Skeletal muscle satellite cell (primary cell): Measurements from ENCODE around the gene PLXDC1.
"Not testable (repeated sequence)": the region's sequence is repeated elsewhere in the genome, so short reads cannot be mapped to it uniquely, and the experiment has no call there.

ENCODE experiments used
- H3K27me3 ChIP-seq: 2 replicates; pipeline ENCODE4 v1.7.0; 2013; ENCODE audit warnings: low read length; ENCODE audit not compliant: control insufficient read depth, insufficient read depth
- H3K36me3 ChIP-seq: 2 replicates; pipeline ENCODE4 v1.7.0; 2013; ENCODE audit warnings: mild to moderate bottlenecking, control low read depth, low read length; ENCODE audit not compliant: insufficient read depth
- H3K4me1 ChIP-seq: 2 replicates; pipeline ENCODE4 v1.7.0; 2013; ENCODE audit warnings: low read length; ENCODE audit not compliant: control insufficient read depth, insufficient read depth
- H3K4me2 ChIP-seq: 2 replicates; pipeline ENCODE4 v1.7.0; 2013; ENCODE audit warnings: mild to moderate bottlenecking, low read length
- H3K4me3 ChIP-seq: 2 replicates; pipeline ENCODE4 v1.7.0; 2013; ENCODE audit warnings: low read length
- H3K9ac ChIP-seq: 2 replicates; pipeline ENCODE4 v1.7.0; 2013; ENCODE audit warnings: mild to moderate bottlenecking, low read depth, low read length, moderate library complexity
- H3K9me3 ChIP-seq: replicated peaks from 2 replicates; pipeline ENCODE4 v1.7.0; 2013; ENCODE audit warnings: mild to moderate bottlenecking, control low read depth, low read length

The PLXDC1 gene

DNA sequence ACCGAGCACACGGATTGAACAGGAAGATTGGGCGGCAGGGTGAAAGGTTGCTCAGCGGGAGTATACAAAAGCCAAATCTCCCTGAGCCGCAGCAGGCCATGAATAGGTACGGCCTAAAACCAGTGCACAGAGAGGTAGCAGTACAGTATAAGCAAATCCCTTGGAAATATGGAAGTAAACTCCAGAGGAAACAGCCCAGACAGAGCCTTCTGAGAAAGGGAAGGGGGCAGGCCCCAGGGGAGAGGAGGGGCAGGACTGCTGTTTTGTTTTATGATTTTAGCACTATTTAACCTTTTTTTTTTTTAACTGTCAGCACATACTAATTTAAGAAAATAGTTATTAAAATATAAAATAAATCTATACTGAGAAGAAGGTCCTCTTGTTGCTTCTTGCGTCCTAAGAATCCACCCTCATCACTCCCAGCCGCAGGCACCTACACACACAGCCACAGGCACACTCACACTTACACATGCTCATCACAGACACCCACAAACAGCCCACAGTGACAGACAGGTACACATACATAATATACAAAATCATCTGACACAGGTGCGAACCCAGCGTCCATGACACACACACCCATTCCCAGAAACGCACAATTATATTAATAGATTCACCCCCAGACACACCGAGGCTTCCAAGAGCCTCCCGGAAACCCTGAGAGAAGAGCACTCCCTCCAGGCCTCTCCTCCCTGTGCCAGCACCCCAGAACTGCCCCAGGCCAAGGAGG lies 12.8 kb downstream of the PLXDC1 start:
- H3K4me1 ChIP-seq, result peaks cover 13% of the 10 kb centered on the region
- no peak overlapping the region for H3K4me3 ChIP-seq
- no peaks in the 10 kb centered on the region for H3K36me3 ChIP-seq
- H3K9me3 ChIP-seq, result no peaks in the 10 kb centered on the region
- H3K4me2 ChIP-seq, result peak overlapping the region; percentile 67
- peak overlapping the region; percentile 38 for H3K9ac ChIP-seq
- no peaks in the 10 kb centered on the region for H3K27me3 ChIP-seq

DNA sequence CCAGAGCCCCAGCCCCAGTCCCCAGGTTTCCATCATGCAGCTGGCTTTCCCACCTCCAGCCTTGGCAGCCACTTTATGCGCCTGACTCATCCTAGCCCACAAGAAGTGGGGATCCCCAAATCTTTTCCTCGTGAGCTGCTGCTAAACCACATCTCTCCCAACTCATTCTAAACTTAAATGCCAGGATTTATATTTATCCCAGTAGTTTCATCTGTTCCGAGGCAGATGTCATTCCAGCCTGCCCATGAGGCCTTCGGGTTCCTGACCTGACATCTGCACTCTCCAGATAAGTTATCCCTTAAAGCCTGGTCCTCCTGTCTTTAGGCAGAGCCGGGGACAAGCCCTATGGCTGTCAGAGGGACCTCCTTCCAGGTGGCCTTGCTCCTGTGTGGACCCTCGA lies 16.6 kb downstream of the PLXDC1 start:
- no peaks in the 10 kb centered on the region for H3K36me3 ChIP-seq
- H3K4me2 ChIP-seq, result no peak overlapping the region
- no peak overlapping the region for H3K4me3 ChIP-seq
- H3K27me3 ChIP-seq, result no peaks in the 10 kb centered on the region
- no peak overlapping the region for H3K9ac ChIP-seq
- H3K4me1 ChIP-seq, result peaks cover 24% of the 10 kb centered on the region
- H3K9me3 ChIP-seq, result no peaks in the 10 kb centered on the region

DNA sequence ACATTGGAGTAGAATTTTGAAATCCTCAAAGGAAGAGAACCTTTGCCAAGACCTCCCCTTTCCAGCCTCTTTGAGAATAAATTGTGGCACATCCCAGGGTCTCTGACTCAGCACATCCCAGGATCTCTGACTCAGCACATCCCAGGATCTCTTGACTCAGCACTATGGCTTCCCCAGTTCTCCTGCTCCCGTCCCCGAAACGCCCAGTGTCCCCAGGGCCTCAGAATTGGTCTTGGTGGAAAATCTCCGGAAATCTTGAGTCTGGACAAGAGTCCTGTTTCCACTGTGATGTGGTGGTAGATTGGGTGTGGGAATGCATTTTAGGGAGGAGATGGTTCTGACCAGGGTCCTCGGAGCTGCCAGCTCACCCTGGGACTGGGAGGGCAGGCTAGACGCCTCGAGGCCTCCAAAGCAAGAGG lies 19.2 kb downstream of the PLXDC1 start:
- peak overlapping the region; percentile 39 for H3K4me3 ChIP-seq
- H3K4me1 ChIP-seq, result peaks cover 11% of the 10 kb centered on the region
- no peaks in the 10 kb centered on the region for H3K9me3 ChIP-seq
- no peaks in the 10 kb centered on the region for H3K27me3 ChIP-seq
- peak overlapping the region; percentile 15 for H3K4me2 ChIP-seq
- H3K36me3 ChIP-seq, result no peaks in the 10 kb centered on the region
- no peak overlapping the region for H3K9ac ChIP-seq

DNA sequence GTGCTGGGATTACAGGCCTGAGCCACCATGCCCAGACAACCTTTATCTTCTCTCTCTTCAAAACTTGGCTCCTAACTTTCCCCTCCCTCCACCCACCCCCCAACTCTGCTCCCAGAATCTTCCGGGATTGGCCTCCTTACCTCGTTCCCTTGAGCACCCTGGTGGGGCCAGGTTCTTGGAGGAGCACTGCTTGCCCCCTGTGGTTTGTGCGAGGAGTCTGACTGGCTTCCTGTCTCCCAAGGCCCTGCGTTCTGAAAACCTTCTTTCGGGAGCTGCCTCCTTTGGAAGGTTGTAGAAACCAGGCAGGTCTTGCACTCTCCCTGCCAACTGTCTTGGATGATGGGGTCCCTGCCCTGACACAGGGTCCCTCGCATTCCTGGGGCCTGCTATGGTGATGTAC lies 19.8 kb downstream of the PLXDC1 start:
- no peak overlapping the region for H3K9ac ChIP-seq
- peaks cover 11% of the 10 kb centered on the region for H3K4me1 ChIP-seq
- H3K4me2 ChIP-seq, result no peak overlapping the region
- H3K4me3 ChIP-seq, result no peak overlapping the region
- H3K27me3 ChIP-seq, result no peaks in the 10 kb centered on the region
- no peaks in the 10 kb centered on the region for H3K9me3 ChIP-seq
- H3K36me3 ChIP-seq, result no peaks in the 10 kb centered on the region

DNA sequence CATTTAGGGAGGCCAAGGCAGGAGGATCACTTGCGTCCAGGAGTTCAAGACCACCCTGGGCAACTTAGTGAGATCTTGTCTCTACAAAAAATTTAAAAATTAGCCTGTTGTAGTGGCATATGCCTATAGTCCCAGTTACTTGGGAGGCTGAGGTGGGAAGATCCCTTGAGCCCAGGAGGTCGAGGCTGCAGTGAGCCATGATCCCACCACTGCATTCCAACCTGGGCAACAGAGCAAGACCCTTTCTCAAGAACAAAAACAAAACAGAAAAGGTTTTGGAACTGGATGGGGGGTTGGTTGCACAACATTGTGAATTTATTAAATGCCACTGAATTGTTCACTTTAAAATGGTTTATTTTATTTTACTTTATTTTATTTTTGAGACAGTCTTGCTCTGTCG lies 21.2 kb downstream of the PLXDC1 start:
- Histone ChIP-seq H3K4me1 (peaks cover 11% of the 10 kb centered on the region), H3K4me3 (no peak overlapping the region), H3K9ac (no peak overlapping the region), H3K36me3 (no peaks in the 10 kb centered on the region), H3K4me2 (no peak overlapping the region), H3K9me3 (no peaks in the 10 kb centered on the region), H3K27me3 (no peaks in the 10 kb centered on the region)

DNA sequence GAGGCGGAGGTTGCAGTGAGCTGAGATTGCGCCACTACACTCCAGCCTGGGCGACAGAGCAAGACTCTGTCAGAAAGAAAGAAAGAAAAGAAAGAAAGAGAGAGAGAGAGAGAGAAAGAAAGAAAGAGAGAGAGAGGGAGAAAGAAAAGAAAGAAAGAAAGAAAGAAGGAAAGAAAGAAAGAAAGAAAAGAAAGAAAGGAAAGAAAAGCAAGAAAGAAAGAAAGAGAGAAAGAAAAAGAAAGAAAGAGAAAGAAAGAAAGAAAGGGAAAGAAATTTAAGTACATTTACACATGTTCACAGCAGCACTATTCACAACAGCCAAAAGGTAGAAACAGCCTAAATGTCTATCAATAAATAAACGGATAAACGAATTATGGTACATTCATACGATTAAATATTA lies 21.9 kb downstream of the PLXDC1 start:
- H3K4me2 ChIP-seq, H3K9ac ChIP-seq, H3K27me3 ChIP-seq, H3K4me3 ChIP-seq, H3K9me3 ChIP-seq, H3K36me3 ChIP-seq: not testable (repeated sequence)
- peaks cover 11% of the 10 kb centered on the region for H3K4me1 ChIP-seq

DNA sequence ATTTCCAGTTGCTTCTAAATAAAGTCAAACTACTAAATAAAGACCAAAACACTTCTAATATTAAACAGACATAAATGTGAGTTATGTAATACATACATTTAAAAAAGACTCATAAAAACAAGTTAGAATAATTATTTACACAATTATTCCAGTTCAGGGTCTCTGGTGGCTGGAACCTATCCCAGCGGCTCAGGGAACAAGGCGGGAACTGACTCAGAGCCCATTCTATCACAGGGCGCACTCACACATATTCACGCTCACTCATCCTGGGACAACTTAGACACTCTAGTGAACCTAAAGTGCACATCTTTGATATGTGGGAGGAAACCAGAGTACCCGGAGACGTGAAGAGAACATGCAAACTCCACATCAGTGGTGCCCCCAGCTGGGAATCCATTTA lies 25.0 kb downstream of the PLXDC1 start:
- no peaks in the 10 kb centered on the region for H3K27me3 ChIP-seq
- H3K36me3 ChIP-seq, result no peaks in the 10 kb centered on the region
- H3K4me3 ChIP-seq, result no peak overlapping the region
- no peak overlapping the region for H3K4me2 ChIP-seq
- no peaks in the 10 kb centered on the region for H3K4me1 ChIP-seq
- H3K9ac ChIP-seq, result no peak overlapping the region
- H3K9me3 ChIP-seq, result no peaks in the 10 kb centered on the region

DNA sequence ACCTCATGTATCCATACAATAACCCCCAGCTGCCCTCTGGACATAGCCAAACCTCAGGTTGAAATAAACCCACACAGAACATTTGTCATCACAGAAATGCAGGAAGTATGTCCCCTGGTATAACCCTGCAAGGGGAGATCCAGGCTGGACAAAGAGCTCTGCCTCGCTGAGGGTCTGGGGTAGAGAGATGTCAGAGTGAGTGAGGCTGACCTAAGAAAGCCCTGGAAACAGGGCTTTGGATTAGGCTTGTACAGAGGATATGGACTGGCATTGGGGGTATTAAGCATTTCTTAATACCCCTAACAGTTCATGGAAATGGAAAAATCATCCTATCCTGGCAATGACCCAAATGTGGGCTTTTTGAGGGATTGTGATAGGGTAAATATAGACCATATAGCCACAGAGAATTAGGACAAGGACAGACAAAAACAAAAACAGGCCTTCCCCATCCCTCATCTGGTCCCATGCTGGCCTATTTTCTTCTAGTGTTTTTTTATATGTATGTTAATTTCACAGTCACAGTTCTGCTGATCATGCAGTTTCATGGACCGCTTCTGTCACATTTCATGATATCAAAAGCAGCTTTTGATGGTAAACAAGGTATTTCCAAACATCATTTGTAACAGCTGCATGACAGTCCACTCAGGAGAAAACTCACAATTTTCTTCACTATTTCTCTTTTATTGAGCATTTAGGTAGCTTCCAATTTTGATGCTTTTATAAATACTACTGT lies 26.1 kb downstream of the PLXDC1 start:
- no peaks in the 10 kb centered on the region for H3K36me3 ChIP-seq
- H3K9me3 ChIP-seq, result no peaks in the 10 kb centered on the region
- no peak overlapping the region for H3K9ac ChIP-seq
- H3K4me2 ChIP-seq, result no peak overlapping the region
- no peak overlapping the region for H3K4me3 ChIP-seq
- H3K27me3 ChIP-seq, result no peaks in the 10 kb centered on the region
- no peaks in the 10 kb centered on the region for H3K4me1 ChIP-seq

DNA sequence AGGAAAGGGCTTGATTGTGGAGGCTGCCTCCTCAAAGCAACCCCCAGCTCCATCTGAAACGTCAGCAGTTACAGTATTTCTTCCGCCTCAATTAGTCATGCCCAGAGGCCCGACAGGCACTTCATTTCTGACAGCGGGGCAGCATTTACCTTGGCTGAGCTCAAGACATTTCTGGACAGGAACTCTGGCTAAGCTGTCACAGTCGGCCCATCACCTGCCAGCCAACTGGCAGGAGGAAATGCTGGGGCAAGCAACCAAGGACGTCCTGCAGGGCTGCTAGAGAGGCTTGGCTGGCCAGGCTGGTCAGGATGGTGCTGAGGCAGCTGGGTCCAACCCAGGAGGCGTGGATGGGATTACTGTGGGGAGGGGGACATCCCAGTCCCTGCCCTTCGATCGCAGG lies 27.8 kb downstream of the PLXDC1 start:
- no peak overlapping the region for H3K9ac ChIP-seq
- H3K27me3 ChIP-seq, result no peaks in the 10 kb centered on the region
- no peak overlapping the region for H3K4me3 ChIP-seq
- H3K4me1 ChIP-seq, result no peaks in the 10 kb centered on the region
- no peaks in the 10 kb centered on the region for H3K9me3 ChIP-seq
- H3K36me3 ChIP-seq, result no peaks in the 10 kb centered on the region
- no peak overlapping the region for H3K4me2 ChIP-seq

DNA sequence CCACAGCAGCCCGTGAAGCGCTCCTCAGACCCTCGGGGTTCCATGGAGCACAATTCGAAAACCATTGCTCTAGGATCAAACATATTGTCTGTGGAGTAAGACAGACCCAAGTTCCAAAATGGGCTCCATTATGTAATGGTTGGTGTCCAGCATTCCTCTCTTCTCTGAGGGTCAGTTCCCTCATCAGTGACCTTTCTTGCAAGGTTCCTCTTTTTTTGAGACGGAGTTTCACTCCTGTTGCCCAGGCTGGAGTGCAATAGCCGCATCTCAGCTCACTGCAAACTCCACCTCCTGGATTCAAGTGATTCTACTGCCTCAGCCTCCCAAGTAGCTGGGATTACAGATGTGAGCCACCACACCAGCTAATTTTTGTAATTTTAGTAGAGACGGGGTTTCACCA lies 28.4 kb downstream of the PLXDC1 start:
- no peak overlapping the region for H3K9ac ChIP-seq
- H3K36me3 ChIP-seq, result no peaks in the 10 kb centered on the region
- H3K9me3 ChIP-seq, result no peaks in the 10 kb centered on the region
- H3K27me3 ChIP-seq, result no peaks in the 10 kb centered on the region
- H3K4me2 ChIP-seq, result no peak overlapping the region
- no peak overlapping the region for H3K4me3 ChIP-seq
- no peaks in the 10 kb centered on the region for H3K4me1 ChIP-seq

DNA sequence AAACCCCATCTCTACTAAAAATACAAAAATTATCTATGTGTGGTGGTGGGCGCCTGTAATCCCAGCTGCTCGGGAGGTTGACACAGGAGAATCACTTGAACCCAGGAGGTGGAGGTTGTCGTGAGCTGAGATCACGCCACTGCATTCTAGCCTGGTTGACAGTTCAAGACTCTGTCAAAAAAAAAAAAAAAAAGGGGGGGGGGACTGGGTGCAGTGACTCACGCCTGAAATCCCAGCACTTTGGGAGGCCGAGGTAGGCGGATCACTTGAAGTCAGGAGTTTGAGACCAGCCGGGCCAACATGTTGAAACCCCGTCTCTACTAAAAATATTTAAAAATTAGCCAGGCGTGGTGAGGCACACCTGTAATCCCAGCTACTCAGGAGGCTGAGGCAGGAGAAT lies 29.5 kb downstream of the PLXDC1 start:
- H3K4me2 ChIP-seq, H3K4me1 ChIP-seq, H3K27me3 ChIP-seq, H3K36me3 ChIP-seq, H3K4me3 ChIP-seq, H3K9me3 ChIP-seq, H3K9ac ChIP-seq: not testable (repeated sequence)
